ENCODE results near the gene ASTN2. TPM values are rescaled to one million over a fixed set of nuclear protein-coding genes. Genes with fewer than 3 reads are reported as not detected.

Gene ASTN2
- polyA plus RNA-seq, 1 donor from 2014 or later, result 6.8 TPM

DNA sequence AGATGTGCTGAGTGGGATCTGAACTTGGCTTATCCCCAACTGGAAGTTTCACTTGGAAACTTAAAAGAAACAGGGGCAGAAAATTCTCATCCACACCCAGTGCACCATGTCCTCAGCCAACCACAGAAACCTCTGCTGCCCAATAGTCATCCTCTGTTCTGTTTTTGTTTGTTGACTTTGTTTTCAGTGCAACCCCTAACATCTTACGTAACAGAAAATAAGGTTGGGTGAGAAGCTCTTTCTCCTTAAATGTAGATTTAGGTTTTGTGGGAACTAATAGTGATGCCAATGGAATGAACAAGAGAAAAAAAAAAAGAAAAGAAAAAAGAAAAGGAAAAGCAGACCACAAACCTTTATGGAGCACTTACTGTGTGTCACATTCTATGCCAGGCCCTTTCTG lies 998.4 kb downstream of the ASTN2 start:
- H3K27ac ChIP-seq (ENCODE audit: low read length), result no peak overlapping the region
- no peak overlapping the region for H3K9ac ChIP-seq (ENCODE audit: low read length)
- no peaks in the 10 kb centered on the region for H3F3A ChIP-seq (ENCODE audit: insufficient read depth, low read length, poor library complexity, severe bottlenecking)
- no peak overlapping the region for H3K4me2 ChIP-seq (ENCODE audit: low read length)
- H3K4me3 ChIP-seq (ENCODE audit: low read length), result no peak overlapping the region
- no peak overlapping the region for H2AFZ ChIP-seq (ENCODE audit: low read depth, low read length)
- no peaks in the 10 kb centered on the region for H3K9me3 ChIP-seq (ENCODE audit: low read length)
- H3K27me3 ChIP-seq (ENCODE audit: insufficient read depth, low read depth, low read length), result no peaks in the 10 kb centered on the region
- no peaks in the 10 kb centered on the region for H3K9me2 ChIP-seq (ENCODE audit: insufficient read depth, low read length)
- no peaks in the 10 kb centered on the region for H4K20me1 ChIP-seq (ENCODE audit: insufficient read depth)
- no peaks in the 10 kb centered on the region for H3K79me2 ChIP-seq (replicated peaks; ENCODE audit: insufficient read depth, low read length)
- H3K36me3 ChIP-seq (ENCODE audit: insufficient read depth, low read length), result no peaks in the 10 kb centered on the region
- TF ChIP-seq, protein P1, sequence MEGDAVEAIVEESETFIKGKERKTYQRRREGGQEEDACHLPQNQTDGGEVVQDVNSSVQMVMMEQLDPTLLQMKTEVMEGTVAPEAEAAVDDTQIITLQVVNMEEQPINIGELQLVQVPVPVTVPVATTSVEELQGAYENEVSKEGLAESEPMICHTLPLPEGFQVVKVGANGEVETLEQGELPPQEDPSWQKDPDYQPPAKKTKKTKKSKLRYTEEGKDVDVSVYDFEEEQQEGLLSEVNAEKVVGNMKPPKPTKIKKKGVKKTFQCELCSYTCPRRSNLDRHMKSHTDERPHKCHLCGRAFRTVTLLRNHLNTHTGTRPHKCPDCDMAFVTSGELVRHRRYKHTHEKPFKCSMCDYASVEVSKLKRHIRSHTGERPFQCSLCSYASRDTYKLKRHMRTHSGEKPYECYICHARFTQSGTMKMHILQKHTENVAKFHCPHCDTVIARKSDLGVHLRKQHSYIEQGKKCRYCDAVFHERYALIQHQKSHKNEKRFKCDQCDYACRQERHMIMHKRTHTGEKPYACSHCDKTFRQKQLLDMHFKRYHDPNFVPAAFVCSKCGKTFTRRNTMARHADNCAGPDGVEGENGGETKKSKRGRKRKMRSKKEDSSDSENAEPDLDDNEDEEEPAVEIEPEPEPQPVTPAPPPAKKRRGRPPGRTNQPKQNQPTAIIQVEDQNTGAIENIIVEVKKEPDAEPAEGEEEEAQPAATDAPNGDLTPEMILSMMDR (IDR thresholded peaks at IDR 0.05; ENCODE audit: poor library complexity, severe bottlenecking), result no peak
- no peak for TF ChIP-seq POLR2AphosphoS5 (IDR thresholded peaks at IDR 0.05)
- TF ChIP-seq SMC3 (conservative IDR thresholded peaks at IDR 0.05; ENCODE audit: poor library complexity), result no peak
- no peak for TF ChIP-seq RAD21 (conservative IDR thresholded peaks at IDR 0.05)
- TF ChIP-seq EP300 (conservative IDR thresholded peaks at IDR 0.05; ENCODE audit: poor library complexity, severe bottlenecking), result no peak
- no peak for TF ChIP-seq REST (IDR thresholded peaks at IDR 0.05; ENCODE audit: borderline replicate concordance)
- TF ChIP-seq TAF1 (IDR thresholded peaks at IDR 0.05; ENCODE audit: low read depth), result no peak
- no peak for TF ChIP-seq EZH2 (IDR thresholded peaks at IDR 0.05; ENCODE audit: borderline replicate concordance, insufficient read depth, low read length, poor library complexity, severe bottlenecking)

- Histone ChIP-seq H3K36me3 (ENCODE audit: insufficient read depth, low read length) (no peaks in the 10 kb centered on the region), H3K9me3 (ENCODE audit: low read length) (no peaks in the 10 kb centered on the region), H3K79me2 (replicated peaks; ENCODE audit: insufficient read depth, low read length) (no peaks in the 10 kb centered on the region), H3K4me2 (ENCODE audit: low read length) (no peak overlapping the region), H4K20me1 (ENCODE audit: insufficient read depth) (no peaks in the 10 kb centered on the region), H3K9ac (ENCODE audit: low read length) (no peak overlapping the region), H3K9me2 (ENCODE audit: insufficient read depth, low read length) (no peaks in the 10 kb centered on the region), H3F3A (ENCODE audit: insufficient read depth, low read length, poor library complexity, severe bottlenecking) (no peaks in the 10 kb centered on the region), H3K4me3 (ENCODE audit: low read length) (no peak overlapping the region), H3K27ac (ENCODE audit: low read length) (no peak overlapping the region), H2AFZ (ENCODE audit: low read depth, low read length) (no peak overlapping the region), H3K27me3 (ENCODE audit: insufficient read depth, low read depth, low read length) (no peaks in the 10 kb centered on the region)
- no peak for TF ChIP-seq POLR2AphosphoS5 (IDR thresholded peaks at IDR 0.05)
- TF ChIP-seq MXI1 (conservative IDR thresholded peaks at IDR 0.05; ENCODE audit: poor library complexity, severe bottlenecking), result no peak
- no peak for TF ChIP-seq REST (IDR thresholded peaks at IDR 0.05; ENCODE audit: borderline replicate concordance)
These were observed 1000.5 kb downstream of the ASTN2 start for GRCh38 chr9:116414374-116414773.
